NCI-H524 treated with DMSO at 0.1 percent for 48 hours (cell line): ENCODE data around the gene MGLL.

Experiments
- DNase-seq: peaks from one replicate; lab custom pipeline; 2025; lab: John Stamatoyannopoulos, UW

Gene MGLL

DNA sequence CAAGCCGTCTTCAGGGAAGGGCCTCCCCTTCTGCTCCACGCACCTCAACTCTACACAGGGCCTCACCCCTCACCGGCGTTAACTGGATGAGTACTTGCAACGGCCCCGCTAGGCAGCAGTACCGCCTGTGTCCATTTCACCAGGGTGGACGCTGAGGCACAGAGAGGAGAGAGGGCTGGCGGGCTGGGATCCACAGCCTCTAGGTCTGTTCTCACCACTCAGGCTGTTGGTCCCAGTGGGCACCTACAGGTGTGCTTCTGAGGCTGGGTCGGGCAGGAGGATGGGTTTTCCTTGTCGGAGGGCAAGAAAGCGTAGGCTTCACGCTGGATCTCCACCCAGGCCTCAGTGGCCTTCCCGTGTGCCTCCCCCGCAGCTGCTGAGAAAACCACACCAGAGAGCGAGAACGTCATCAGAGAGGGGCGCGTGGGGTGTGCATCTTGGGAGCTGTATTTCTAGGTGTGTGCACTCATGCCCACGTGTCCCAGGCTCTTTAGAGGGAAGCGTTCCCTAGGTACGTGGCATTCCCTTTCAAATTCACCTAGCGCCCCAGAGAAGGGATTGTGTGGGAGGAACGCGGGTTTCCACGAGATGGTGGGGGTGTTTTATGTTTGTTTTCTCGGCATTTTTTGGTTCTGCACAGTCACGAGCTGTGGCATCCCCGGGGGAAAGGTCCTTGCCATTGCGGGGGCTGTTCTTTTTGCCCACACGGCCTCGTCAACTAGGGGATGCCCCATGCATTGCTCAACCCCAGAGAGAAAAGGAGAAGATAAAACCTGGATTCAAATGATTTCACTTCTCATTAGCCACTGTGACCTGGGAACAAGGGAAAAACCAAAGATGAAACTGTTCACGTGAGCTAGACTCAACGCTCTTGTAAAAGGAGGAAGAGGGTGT is 67.7 kb downstream of the MGLL start:
- DNase-seq, result no peak

DNA sequence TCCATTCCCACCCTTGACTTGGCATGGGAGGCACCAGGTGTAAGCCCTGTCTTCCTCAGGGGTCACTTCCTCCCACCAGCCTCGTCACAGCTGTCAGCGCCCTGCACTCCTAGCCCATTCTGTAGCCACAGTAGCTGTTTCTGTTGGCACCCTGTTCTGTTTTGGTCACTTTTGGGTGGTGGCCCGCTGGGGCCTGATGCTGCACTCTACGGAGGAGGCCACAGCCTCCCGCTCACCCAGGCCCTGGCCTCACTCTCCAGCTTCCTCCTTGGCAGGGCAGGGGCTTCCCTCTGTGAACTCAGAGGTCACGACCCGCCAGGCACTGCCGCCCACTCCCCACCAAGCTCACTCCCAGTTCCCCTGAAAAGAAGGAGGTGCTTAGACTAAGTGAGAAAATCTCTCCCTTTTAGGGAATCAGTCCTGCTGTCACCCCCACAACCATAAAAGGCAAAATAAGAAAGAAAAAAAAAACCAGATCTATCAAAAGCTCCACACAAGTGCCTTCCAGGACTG is 68.4 kb downstream of the MGLL start:
- DNase-seq, result no peak

DNA sequence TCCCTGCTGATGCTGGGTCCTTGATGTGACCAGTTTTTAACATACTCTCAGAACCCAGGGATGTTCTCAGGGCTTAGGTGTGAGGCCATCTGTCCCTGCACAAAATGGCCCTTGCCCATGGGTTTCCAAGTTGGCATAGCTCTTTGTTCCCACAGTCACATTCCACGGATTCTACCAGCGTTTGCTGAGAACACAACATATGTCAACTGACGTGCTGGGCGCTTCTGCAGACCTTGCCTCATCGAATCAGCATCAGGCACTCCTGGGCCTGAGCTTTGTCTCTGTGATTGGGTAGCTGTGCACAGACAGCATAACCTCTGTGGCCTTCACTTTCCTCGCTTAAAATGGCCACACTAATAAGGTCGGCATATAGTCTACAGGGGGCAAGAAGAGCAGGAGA is 69.0 kb downstream of the MGLL start:
- DNase-seq, result no peak

- no peak for DNase-seq
Measured at GRCh38 chr3:127751782-127752181, 70.5 kb downstream of the MGLL start.

DNA sequence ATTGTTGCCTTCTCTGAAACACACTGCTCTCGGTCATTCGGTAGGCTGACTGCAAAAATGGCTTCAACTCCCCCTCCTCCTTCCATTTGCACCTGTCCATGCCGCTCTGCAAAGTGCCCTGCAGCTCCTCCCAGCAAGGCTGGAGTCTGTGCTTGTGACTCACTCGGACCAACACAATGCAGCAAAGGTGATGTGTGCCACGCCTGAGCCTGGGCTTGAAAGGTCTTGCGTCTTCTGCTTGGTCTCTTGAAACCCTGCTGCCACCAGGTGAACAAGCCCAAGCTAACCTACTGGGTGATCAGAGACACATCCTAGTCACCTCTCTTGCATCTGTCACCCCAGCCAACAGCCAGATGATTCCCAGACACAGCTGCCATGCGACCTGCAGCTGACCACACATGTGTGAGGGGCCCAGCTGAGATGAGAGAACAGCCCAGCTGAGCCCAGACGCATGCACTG is 71.1 kb downstream of the MGLL start:
- DNase-seq, result no peak

DNA sequence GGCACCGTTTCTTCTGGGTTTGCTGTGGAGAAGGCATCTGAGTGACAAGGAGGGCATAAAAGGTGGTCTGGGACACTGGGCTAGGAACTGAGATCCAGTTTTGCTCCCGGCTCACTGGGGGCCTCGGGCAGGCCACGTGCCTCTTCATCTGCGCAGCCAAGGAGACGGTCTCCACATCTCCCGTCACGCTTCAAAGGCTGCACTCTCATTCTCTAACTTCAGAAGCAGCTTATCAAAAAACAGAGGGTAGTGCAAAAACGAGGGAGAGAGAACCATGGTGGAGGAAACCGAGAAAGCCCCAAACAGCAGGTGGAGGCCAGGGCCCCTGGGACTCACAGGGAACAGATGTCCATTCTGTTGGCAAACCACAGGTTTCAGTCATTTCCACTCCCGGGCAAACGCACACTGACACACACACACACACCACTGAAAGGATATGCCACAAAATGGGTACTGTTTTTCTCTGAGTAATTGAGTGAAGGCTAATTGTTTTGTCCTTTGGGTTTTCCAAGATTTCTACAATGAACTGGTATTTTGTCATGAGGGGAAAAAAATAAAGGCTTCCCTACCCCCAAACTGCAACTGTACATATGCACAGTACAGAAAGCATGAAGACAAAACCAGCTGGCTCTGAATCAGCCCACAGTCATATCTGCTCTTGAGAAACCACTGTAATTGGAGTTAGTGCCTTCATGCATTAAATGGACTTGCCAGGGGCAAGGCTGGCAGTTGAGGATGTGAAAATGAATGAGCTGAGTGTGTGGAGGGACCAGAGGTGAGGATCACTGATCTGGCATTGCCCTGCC is 71.9 kb downstream of the MGLL start:
- peak; percentile 86 for DNase-seq

DNA sequence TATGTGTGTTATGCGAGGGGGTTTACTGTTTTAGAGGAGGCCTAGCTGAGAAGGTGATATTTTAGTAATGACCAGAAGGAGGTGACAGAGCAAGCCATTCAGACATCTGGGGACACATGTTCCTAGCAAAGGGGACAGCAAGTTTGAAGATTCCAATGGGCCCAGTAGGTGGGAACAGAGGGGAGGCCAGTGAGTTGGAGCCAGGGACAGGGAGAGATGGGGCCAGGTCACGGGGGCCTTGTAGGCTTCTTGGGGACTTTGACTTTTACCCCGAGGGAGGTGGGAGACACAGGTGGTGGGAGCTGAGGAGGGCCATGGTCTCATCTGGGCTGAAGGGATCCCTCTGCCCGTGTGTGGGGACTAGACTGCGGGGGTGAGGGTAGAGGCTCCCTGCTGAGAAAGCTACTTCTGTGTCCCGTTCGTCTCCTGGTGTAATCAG is 72.5 kb downstream of the MGLL start:
- peak; percentile 64 for DNase-seq

GRCh38 chr3:127749361-127749760 is 73.0 kb downstream of the MGLL start:
- DNase-seq, result no peak

DNA sequence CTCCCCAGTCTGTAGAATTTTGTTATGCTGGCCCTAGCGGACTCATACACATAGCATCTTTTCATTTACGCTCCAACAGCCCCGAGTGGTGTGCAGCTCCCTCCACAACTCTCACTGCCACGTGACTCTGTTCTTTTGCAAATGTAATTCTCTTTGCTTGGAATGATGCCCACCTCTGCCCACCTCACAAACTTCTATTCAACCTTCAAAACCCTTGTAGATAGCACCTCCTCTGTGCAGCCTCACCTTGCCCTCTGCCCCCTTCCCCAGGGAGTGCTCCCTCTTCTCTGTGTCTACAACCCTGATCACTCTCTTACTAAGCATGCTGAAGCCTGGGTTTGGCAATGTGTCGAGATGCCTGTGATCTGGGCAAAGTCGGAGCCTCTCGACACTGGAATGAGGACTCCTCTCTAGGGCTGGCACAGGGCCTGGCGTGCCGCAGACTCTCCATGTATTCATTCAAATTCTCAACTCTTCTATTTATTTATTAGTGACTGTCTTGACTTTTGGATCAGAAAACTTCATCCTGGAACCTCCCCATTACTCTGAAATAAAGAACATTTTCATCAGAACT is 73.5 kb downstream of the MGLL start:
- DNase-seq, result no peak

GRCh38 chr3:127747751-127748521 is 74.4 kb downstream of the MGLL start:
- no peak for DNase-seq

DNA sequence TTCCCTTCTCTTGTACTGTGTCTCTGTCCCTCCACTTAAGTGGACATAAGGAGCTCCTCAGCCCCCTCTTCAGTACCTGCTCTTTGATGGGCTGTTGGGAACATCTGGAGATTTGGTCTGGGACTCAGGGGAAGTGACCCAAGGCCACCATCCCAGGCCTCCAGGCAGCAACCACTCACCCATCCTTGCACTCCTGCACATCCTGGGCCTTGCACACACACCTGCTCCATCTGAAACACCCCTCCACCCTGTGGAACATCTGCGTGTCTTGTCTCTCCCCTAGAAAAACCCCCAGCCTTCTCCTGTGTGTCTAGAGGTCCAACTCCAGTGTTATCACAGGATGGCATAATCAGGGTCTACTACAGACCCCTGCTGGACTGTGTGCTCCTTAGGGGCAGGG is 75.2 kb downstream of the MGLL start:
- DNase-seq, result no peak

GRCh38 chr3:127746400-127747057 is 75.8 kb downstream of the MGLL start:
- DNase-seq, result no peak

DNA sequence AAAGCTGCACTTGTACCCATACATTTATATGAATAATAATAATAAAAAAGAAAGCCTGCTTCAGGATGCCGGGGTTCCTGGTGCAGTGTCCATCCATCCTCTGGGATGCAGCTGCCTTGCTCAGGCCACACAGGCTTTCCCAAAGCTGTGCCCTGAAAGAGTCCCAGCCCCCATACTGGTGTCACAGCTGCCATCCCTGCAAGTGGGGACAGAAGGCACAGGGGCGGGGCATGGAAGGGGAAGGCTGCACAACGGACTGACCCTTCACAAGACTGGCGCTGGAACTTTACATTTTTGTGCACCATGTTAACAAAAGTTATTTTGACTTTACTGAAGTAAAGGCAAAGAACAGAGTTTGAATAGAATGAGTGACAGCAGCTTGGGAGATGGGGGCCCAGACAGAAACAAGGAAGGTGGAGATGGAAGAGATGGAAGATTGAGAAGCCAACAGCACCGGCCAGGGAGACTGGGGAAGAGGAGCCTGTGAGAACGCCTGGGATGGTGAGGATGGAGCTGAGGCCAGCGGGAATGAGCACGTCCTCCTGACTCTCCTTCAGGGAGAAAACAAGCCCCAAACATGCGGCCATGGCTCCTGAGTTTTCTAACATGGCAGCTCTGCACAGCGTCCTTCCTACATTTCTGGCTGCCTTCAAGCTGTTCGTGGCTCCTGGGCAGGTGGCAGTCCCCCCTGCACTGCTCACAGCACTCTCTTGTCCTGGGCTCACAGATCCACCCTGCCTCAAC is 76.5 kb downstream of the MGLL start:
- DNase-seq, result peak; percentile 81

DNA sequence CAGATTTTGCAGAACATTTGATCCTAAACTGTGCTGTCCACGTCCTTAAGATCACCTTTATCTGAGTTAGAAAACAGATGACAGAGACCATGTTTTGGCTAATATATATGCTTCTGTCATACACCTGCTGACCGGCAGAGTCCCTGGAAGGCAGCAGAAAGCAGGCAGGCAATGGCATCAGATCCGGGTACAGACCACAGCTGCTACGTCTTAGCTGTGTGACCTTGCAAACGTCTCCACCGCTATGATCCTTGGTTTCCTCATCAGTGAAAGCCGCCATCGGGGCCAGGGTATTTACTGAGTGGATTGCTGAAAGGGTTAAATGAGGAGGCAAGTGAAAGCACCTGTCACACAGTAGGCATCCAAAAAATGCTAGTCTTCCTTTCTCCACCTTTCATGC is 77.4 kb downstream of the MGLL start:
- DNase-seq, result peak; percentile 81

DNA sequence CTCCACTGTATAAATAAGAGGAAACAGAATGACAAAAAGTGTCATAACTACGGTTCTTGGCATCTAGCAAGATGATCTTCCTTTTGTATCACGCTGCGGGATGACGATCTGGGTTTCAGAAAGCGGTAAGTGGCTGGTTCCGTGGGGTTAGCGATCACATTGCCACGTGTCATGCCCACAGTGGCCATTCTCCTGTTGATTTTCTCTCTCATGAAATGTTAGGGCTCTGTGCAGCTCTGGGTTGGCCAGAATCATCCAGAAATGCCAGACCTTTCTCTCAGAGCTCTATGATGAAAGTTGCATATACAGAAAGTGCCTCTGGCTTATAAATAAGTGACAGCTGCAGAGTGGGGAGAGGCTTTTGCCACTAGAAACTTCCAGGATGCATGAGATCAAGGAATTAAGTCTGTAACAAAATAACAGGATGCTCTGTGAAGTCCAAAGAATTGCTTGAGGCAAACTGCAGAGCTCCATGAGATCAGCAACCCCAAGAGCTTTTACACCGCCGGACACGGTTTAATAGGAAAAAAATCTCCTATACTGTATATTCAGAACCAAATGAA is 78.0 kb downstream of the MGLL start:
- no peak for DNase-seq

GRCh38 chr3:127743351-127744252 is 78.7 kb downstream of the MGLL start:
- no peak for DNase-seq

DNA sequence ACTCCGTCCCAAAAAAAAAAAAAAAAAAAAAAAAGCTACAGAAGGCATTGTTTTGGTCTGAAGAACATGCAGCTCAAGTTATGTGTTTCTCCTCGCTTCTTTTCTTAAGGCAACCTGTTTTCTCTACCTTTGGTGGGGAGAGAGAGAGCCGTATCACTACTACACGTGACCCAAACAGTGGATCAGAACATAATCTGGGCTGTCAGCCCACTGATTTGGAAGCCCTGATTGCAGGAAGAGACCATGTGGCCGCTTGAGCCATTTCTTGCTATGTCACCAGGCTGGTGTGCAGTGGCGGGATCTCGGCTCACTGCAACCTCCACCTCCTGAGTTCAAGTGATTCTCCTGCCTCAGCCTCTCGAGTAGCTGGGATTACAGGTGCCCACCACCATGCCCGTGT is 79.7 kb downstream of the MGLL start:
- no peak for DNase-seq

DNA sequence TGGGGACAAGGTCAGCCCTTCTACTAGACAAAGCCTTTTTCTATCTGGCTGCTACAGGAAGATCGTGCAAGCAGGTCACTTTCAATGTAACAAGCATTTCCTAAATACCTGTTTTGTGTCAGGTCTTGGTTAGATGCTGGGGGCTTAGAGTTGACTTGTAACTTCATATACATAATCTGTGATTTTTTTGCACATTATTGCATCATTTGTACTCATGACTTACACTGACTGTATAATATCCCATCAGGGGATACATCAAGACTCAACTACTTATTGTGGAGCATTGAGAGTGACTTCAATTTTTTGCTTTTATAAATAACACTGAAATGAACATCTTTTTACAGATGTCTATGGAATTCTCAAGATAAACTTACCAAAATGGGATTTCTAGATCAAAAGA is 80.6 kb downstream of the MGLL start:
- no peak for DNase-seq

DNA sequence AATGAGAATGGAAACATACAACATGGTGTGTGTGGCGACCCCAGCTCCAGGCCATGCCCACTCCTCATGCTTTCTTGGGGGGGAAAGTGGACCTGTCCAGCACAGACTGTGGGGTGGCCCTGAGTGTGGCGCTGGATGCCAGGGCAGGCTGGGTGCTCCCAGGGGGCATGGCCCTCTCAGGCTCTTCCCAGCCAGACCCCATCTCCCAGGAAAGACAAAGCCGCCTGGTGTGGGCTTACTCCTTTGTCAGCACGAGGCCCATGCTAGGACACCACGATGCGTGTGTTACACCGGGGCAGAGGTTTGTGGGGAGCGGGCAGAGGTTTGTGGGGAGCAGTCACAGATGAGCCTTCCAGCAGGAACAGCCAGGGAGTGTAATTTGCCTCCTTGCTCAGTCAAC is 81.1 kb downstream of the MGLL start:
- DNase-seq, result no peak
